OCI-LY3 (cell line): ENCODE measurements around the gene STRIP1.
A peak's percentile ranks its signal among the peaks of the same experiment; 100 is the strongest.

Source experiments
- H2AFZ ChIP-seq: fragments of 200-600, 300-600 bp; shearing (Covaris generic); 2 replicates; pipeline ENCODE4 v1.6.0; 2014; ENCODE audit warnings: antibody characterized with exemption, low read depth, low read length
- H3K27ac ChIP-seq: fragments of 200-600, 300-600 bp; sonication (generic); 2 replicates; pipeline ENCODE4 v1.5.1; 2014; ENCODE audit warnings: mild to moderate bottlenecking, low read length, moderate library complexity, mixed read lengths
- H3K27me3 ChIP-seq: fragments of 200-600, 300-600 bp; sonication (generic); 2 replicates; pipeline ENCODE4 v1.6.1; 2014; ENCODE audit warnings: low read depth, low read length, mixed read lengths
- H3K36me3 ChIP-seq: fragments of 200-600, 300-600 bp; sonication (generic); replicated peaks from 2 replicates; pipeline ENCODE3; 2014; ENCODE audit warnings: low read depth, low read length, mixed read lengths
- H3K4me1 ChIP-seq: fragments of 300-600, 200-600 bp; sonication (generic); 2 replicates; pipeline ENCODE4 v1.6.1; 2014; ENCODE audit warnings: low read length, mixed read lengths
- H3K4me2 ChIP-seq: fragments of 200-600, 300-600 bp; sonication (generic); 2 replicates; pipeline ENCODE4 v1.6.1; 2014; ENCODE audit warnings: low read length, mixed read lengths
- H3K4me3 ChIP-seq: fragments of 300-600, 200-600 bp; sonication (generic); 2 replicates; pipeline ENCODE4 v1.5.1; 2014; ENCODE audit warnings: antibody characterized with exemption, mild to moderate bottlenecking, low read length, moderate library complexity
- H3K79me2 ChIP-seq: fragments of 300-600, 200-600 bp; shearing (Covaris generic); 2 replicates; pipeline ENCODE4 v1.6.1; 2014; ENCODE audit warnings: mild to moderate bottlenecking, low read length, mixed read lengths
- H3K9ac ChIP-seq: fragments of 300-600, 200-600 bp; shearing (Covaris generic); 2 replicates; pipeline ENCODE4 v1.6.0; 2014; ENCODE audit warnings: mild to moderate bottlenecking, low read length, moderate library complexity
- H3K9me3 ChIP-seq: fragments of 200-600, 300-600 bp; shearing (Covaris generic); 2 replicates; pipeline ENCODE4 v1.6.1; 2014; ENCODE audit warnings: low read length, mixed read lengths; ENCODE audit not compliant: insufficient read depth
- H4K20me1 ChIP-seq: fragments of 200-600, 300-600 bp; sonication (generic); 2 replicates; pipeline ENCODE4 v1.6.1; 2016; ENCODE audit warnings: low read length, mixed read lengths; ENCODE audit not compliant: insufficient read depth
- EZH2phosphoT487 ChIP-seq: fragments of 200-600 bp; shearing (Covaris generic); IDR thresholded peaks from 2 replicates; pipeline ENCODE4 v1.6.1; 2018; ENCODE audit warnings: antibody characterized with exemption, mixed run types, low read depth
- TF ChIP-seq, protein P1 (sequence below): fragments of 200-600, 300-600 bp; sonication (generic); IDR thresholded peaks from 2 replicates; pipeline ENCODE4 v1.5.1; 2014; ENCODE audit warnings: antibody characterized with exemption, low read length, low read depth

Gene STRIP1

DNA sequence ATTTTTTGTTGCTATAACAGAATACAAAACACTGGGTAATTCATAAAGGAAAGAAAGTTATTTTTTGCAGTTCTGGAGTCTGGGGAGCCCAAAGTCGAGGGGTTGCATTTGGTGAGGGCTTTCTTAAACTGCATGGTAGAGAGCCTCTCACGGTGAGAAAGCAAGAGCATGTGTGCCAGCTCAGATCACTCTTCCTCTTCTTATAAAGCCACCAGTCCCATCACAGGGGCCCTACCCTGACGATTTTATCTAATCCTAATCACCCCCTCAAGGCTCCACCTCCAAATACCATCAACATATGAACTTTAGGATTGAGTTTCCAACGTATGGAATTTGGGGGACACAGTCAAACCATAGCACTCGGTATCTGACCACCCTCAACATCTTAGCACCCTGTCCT, 1.0 kb upstream of the STRIP1 start:
- TF ChIP-seq, protein P1, sequence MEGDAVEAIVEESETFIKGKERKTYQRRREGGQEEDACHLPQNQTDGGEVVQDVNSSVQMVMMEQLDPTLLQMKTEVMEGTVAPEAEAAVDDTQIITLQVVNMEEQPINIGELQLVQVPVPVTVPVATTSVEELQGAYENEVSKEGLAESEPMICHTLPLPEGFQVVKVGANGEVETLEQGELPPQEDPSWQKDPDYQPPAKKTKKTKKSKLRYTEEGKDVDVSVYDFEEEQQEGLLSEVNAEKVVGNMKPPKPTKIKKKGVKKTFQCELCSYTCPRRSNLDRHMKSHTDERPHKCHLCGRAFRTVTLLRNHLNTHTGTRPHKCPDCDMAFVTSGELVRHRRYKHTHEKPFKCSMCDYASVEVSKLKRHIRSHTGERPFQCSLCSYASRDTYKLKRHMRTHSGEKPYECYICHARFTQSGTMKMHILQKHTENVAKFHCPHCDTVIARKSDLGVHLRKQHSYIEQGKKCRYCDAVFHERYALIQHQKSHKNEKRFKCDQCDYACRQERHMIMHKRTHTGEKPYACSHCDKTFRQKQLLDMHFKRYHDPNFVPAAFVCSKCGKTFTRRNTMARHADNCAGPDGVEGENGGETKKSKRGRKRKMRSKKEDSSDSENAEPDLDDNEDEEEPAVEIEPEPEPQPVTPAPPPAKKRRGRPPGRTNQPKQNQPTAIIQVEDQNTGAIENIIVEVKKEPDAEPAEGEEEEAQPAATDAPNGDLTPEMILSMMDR, result no peak
- no peak for TF ChIP-seq EZH2phosphoT487
- Histone ChIP-seq H3K9me3 (no peaks in the 10 kb centered on the region), H3K79me2 (peaks cover 19% of the 10 kb centered on the region), H4K20me1 (no peaks in the 10 kb centered on the region), H3K27me3 (no peaks in the 10 kb centered on the region), H2AFZ (peak overlapping the region; percentile 81), H3K4me1 (peaks cover 30% of the 10 kb centered on the region), H3K9ac (no peak overlapping the region), H3K4me2 (peak overlapping the region; percentile 96), H3K27ac (peak overlapping the region; percentile 68), H3K4me3 (peak overlapping the region; percentile 95), H3K36me3 (peaks cover 4% of the 10 kb centered on the region)

GRCh38 chr1:110034040-110034450, 379 bp upstream of the STRIP1 start:
- TF ChIP-seq, protein P1, result no peak
- no peak for TF ChIP-seq EZH2phosphoT487
- no peaks in the 10 kb centered on the region for H3K9me3 ChIP-seq
- peak overlapping the region; percentile 68 for H3K27ac ChIP-seq
- H3K9ac ChIP-seq, result peak overlapping the region; percentile 67
- H3K79me2 ChIP-seq, result peaks cover 19% of the 10 kb centered on the region
- H3K27me3 ChIP-seq, result no peaks in the 10 kb centered on the region
- peak overlapping the region; percentile 96 for H3K4me2 ChIP-seq
- H3K4me1 ChIP-seq, result peaks cover 30% of the 10 kb centered on the region
- peak overlapping the region; percentile 71; the same call in 1 of the 2 replicates for H2AFZ ChIP-seq
- H3K4me3 ChIP-seq, result peak overlapping the region; percentile 95
- H4K20me1 ChIP-seq, result no peaks in the 10 kb centered on the region
- peaks cover 9% of the 10 kb centered on the region for H3K36me3 ChIP-seq

- H3K4me1 ChIP-seq, result peaks cover 28% of the 10 kb centered on the region
- H3K27me3 ChIP-seq, result no peaks in the 10 kb centered on the region
- H3K4me3 ChIP-seq, result peak overlapping the region; percentile 95
- peak overlapping the region; percentile 89 for H3K9ac ChIP-seq
- H3K79me2 ChIP-seq, result peaks cover 19% of the 10 kb centered on the region
- no peak overlapping the region for H3K27ac ChIP-seq
- H3K9me3 ChIP-seq, result no peaks in the 10 kb centered on the region
- H4K20me1 ChIP-seq, result no peaks in the 10 kb centered on the region
- TF ChIP-seq, protein P1, result no peak
- TF ChIP-seq EZH2phosphoT487, result no peak
- H2AFZ ChIP-seq, result no peak overlapping the region
- H3K36me3 ChIP-seq, result peaks cover 9% of the 10 kb centered on the region
- H3K4me2 ChIP-seq, result peak overlapping the region; percentile 95
Measured at GRCh38 chr1:110035236-110035752, 870 bp downstream of the STRIP1 start.

- H4K20me1 ChIP-seq, result no peaks in the 10 kb centered on the region
- peaks cover 19% of the 10 kb centered on the region for H3K79me2 ChIP-seq
- H3K4me1 ChIP-seq, result peaks cover 14% of the 10 kb centered on the region
- H3K27me3 ChIP-seq, result no peaks in the 10 kb centered on the region
- no peak overlapping the region for H3K4me3 ChIP-seq
- TF ChIP-seq EZH2phosphoT487, result no peak
- TF ChIP-seq, protein P1, result no peak
- no peak overlapping the region for H3K27ac ChIP-seq
- H2AFZ ChIP-seq, result no peak overlapping the region
- no peak overlapping the region for H3K9ac ChIP-seq
- peaks cover 13% of the 10 kb centered on the region for H3K36me3 ChIP-seq
- no peaks in the 10 kb centered on the region for H3K9me3 ChIP-seq
- H3K4me2 ChIP-seq, result no peak overlapping the region
Measured at GRCh38 chr1:110038271-110038670, 3.8 kb downstream of the STRIP1 start.
